Measurements from ENCODE around the gene ASS1. TPM values are rescaled to one million over a fixed set of nuclear protein-coding genes. Genes with fewer than 3 reads are reported as not detected.

The ASS1 gene
- total and polyA plus RNA-seq, 2 of the 13 experiments (the other 11 are each of a cell fraction or from before 2014, with no cell fraction given), result 77.6 to 122 TPM

- no peak for TF ChIP-seq ZNF503 (CRISPR knock-in tag; IDR thresholded peaks at IDR 0.05)
- TF ChIP-seq MYC (CRISPR knock-in tag; IDR thresholded peaks at IDR 0.05; ENCODE audit: borderline replicate concordance), result no peak
- no peak for TF ChIP-seq ZSCAN30 (CRISPR knock-in tag; IDR thresholded peaks at IDR 0.05)
- peak; percentile 61; the same call in 1 of the 2 replicates for TF ChIP-seq CHD4 (IDR thresholded peaks at IDR 0.05; ENCODE audit: borderline replicate concordance, low read length)
- TF ChIP-seq ZNF335 (CRISPR knock-in tag; IDR thresholded peaks at IDR 0.05), result no peak
- no peak for TF ChIP-seq ERF (CRISPR knock-in tag; IDR thresholded peaks at IDR 0.05)
- no peak; the same call in 1 of the 2 replicates for TF ChIP-seq ZNF768 (CRISPR knock-in tag; IDR thresholded peaks at IDR 0.05)
- TF ChIP-seq FOXA3 (CRISPR knock-in tag; IDR thresholded peaks at IDR 0.05), result no peak
- no peak for TF ChIP-seq ZNF710 (CRISPR knock-in tag; IDR thresholded peaks at IDR 0.05; ENCODE audit: borderline replicate concordance)
- no peak for TF ChIP-seq XBP1 (CRISPR knock-in tag; IDR thresholded peaks at IDR 0.05)
- TF ChIP-seq ARID2 (CRISPR knock-in tag; IDR thresholded peaks at IDR 0.05; ENCODE audit: borderline replicate concordance), result no peak
- TF ChIP-seq SRSF4 (IDR thresholded peaks at IDR 0.05; ENCODE audit: low read depth, low read length, poor library complexity, severe bottlenecking), result no peak
- TF ChIP-seq TARDBP (CRISPR knock-in tag; IDR thresholded peaks at IDR 0.05), result no peak
- TF ChIP-seq ZBTB33 (CRISPR knock-in tag; IDR thresholded peaks at IDR 0.05), result no peak
- no peak for TF ChIP-seq ZNF570 (CRISPR knock-in tag; IDR thresholded peaks at IDR 0.05; ENCODE audit: borderline replicate concordance)
- TF ChIP-seq DZIP1 (CRISPR knock-in tag; IDR thresholded peaks at IDR 0.05), result no peak
- TF ChIP-seq HNF4A (CRISPR knock-in tag; IDR thresholded peaks at IDR 0.05), result no peak
- TF ChIP-seq ZSCAN22 (CRISPR knock-in tag; IDR thresholded peaks at IDR 0.05), result no peak
- TF ChIP-seq ZNF121 (CRISPR knock-in tag; IDR thresholded peaks at IDR 0.05), result no peak
- TF ChIP-seq ZNF850 (CRISPR knock-in tag; conservative IDR thresholded peaks at IDR 0.05), result no peak
- peak; percentile 66 for TF ChIP-seq KDM1A (CRISPR knock-in tag; IDR thresholded peaks at IDR 0.05)
Measured at GRCh38 chr9:130443840-130444492, 795 bp upstream of the ASS1 start (continued).

All from HepG2 (cell line).